Measurements from ENCODE around the gene MTERF1. TPM values are rescaled to one million over a fixed set of nuclear protein-coding genes. Genes with fewer than 3 reads are reported as not detected.

The MTERF1 gene
- total RNA-seq, 1 donor from 2014 or later = 19.3 TPM

- H3K36me3 Mint-ChIP-seq (ENCODE audit: low read depth) = no peaks in the 10 kb centered on the region
- DNase-seq (ENCODE audit: low spot score) = no peak
- H3K27ac Mint-ChIP-seq = no peak overlapping the region
- no peaks in the 10 kb centered on the region for H3K27me3 Mint-ChIP-seq (ENCODE audit: insufficient read depth)
- H3K4me1 Mint-ChIP-seq (ENCODE audit: low read depth) = no peaks in the 10 kb centered on the region
- intact Hi-C loops (cut with micrococcal nuclease) = no loop called here
- H3K9me3 Mint-ChIP-seq = no peaks in the 10 kb centered on the region
- no peak overlapping the region for H3K4me3 Mint-ChIP-seq
These were observed 42.1 kb downstream of the MTERF1 start for GRCh38 chr7:91838439-91838838.

GRCh38 chr7:91837397-91838070 is 43.0 kb downstream of the MTERF1 start:
- H3K4me3 Mint-ChIP-seq = no peak overlapping the region
- no peak for DNase-seq (ENCODE audit: low spot score)
- no peaks in the 10 kb centered on the region for H3K4me1 Mint-ChIP-seq (ENCODE audit: low read depth)
- intact Hi-C loops (cut with micrococcal nuclease) = no loop called here
- no peak overlapping the region for H3K27ac Mint-ChIP-seq
- H3K9me3 Mint-ChIP-seq = no peaks in the 10 kb centered on the region
- H3K36me3 Mint-ChIP-seq (ENCODE audit: low read depth) = no peaks in the 10 kb centered on the region
- no peaks in the 10 kb centered on the region for H3K27me3 Mint-ChIP-seq (ENCODE audit: insufficient read depth)

GRCh38 chr7:91835826-91836368 is 44.6 kb downstream of the MTERF1 start:
- Mint-ChIP-seq H3K36me3 (ENCODE audit: low read depth) (no peaks in the 10 kb centered on the region), H3K4me3 (no peak overlapping the region), H3K27ac (no peak overlapping the region), H3K27me3 (ENCODE audit: insufficient read depth) (peaks cover 2% of the 10 kb centered on the region), H3K4me1 (ENCODE audit: low read depth) (no peaks in the 10 kb centered on the region), H3K9me3 (no peaks in the 10 kb centered on the region)
- intact Hi-C loops (cut with micrococcal nuclease) = no loop called here
- no peak for DNase-seq (ENCODE audit: low spot score)

GRCh38 chr7:91835091-91835825 is 45.2 kb downstream of the MTERF1 start:
- Mint-ChIP-seq H3K4me3 (no peak overlapping the region), H3K27ac (no peak overlapping the region), H3K27me3 (ENCODE audit: insufficient read depth) (peaks cover 2% of the 10 kb centered on the region), H3K4me1 (ENCODE audit: low read depth) (no peaks in the 10 kb centered on the region), H3K36me3 (ENCODE audit: low read depth) (no peaks in the 10 kb centered on the region), H3K9me3 (no peaks in the 10 kb centered on the region)
- intact Hi-C loops (cut with micrococcal nuclease) = no loop called here
- DNase-seq (ENCODE audit: low spot score) = no peak

GRCh38 chr7:91832493-91833045 is 47.9 kb downstream of the MTERF1 start:
- Mint-ChIP-seq H3K27me3 (ENCODE audit: insufficient read depth) (peaks cover 2% of the 10 kb centered on the region), H3K36me3 (ENCODE audit: low read depth) (no peaks in the 10 kb centered on the region), H3K4me1 (ENCODE audit: low read depth) (no peaks in the 10 kb centered on the region), H3K4me3 (no peak overlapping the region), H3K9me3 (no peaks in the 10 kb centered on the region), H3K27ac (no peak overlapping the region)
- intact Hi-C loops (cut with micrococcal nuclease) = no loop called here
- DNase-seq (ENCODE audit: low spot score) = no peak

- DNase-seq (ENCODE audit: low spot score) = no peak
- Mint-ChIP-seq H3K27ac (no peak overlapping the region), H3K27me3 (ENCODE audit: insufficient read depth) (peaks cover 4% of the 10 kb centered on the region), H3K4me1 (ENCODE audit: low read depth) (no peaks in the 10 kb centered on the region), H3K9me3 (no peaks in the 10 kb centered on the region), H3K36me3 (ENCODE audit: low read depth) (no peaks in the 10 kb centered on the region), H3K4me3 (no peak overlapping the region)
- intact Hi-C loops (cut with micrococcal nuclease) = no loop called here
These were observed 53.3 kb downstream of the MTERF1 start for GRCh38 chr7:91827169-91827568.

- H3K36me3 Mint-ChIP-seq (ENCODE audit: low read depth) = no peaks in the 10 kb centered on the region
- intact Hi-C loops (cut with micrococcal nuclease) = no loop called here
- H3K4me1 Mint-ChIP-seq (ENCODE audit: low read depth) = no peaks in the 10 kb centered on the region
- no peak for DNase-seq (ENCODE audit: low spot score)
- H3K27ac Mint-ChIP-seq = no peak overlapping the region
- peaks cover 6% of the 10 kb centered on the region for H3K9me3 Mint-ChIP-seq
- peaks cover 1% of the 10 kb centered on the region for H3K27me3 Mint-ChIP-seq (ENCODE audit: insufficient read depth)
- H3K4me3 Mint-ChIP-seq = no peak overlapping the region
These were observed 54.1 kb downstream of the MTERF1 start for GRCh38 chr7:91826377-91826776.

GRCh38 chr7:91824201-91824600 is 56.3 kb downstream of the MTERF1 start:
- H3K27me3 Mint-ChIP-seq (ENCODE audit: insufficient read depth) = peaks cover 5% of the 10 kb centered on the region
- H3K4me3 Mint-ChIP-seq = no peak overlapping the region

More at GRCh38 chr7:91824201-91824600, 56.3 kb downstream of the MTERF1 start:
- Mint-ChIP-seq H3K4me1 (ENCODE audit: low read depth) (no peaks in the 10 kb centered on the region), H3K9me3 (peaks cover 7% of the 10 kb centered on the region), H3K27ac (no peak overlapping the region), H3K36me3 (ENCODE audit: low read depth) (no peaks in the 10 kb centered on the region)
- intact Hi-C loops (cut with micrococcal nuclease) = no loop called here
- no peak for DNase-seq (ENCODE audit: low spot score)

Other genes with a start within 250 kb of the MTERF1 start
- 34.1 and 36.1 TPM in 2 replicates for gene AKAP9, start 60.2 kb upstream of the MTERF1 start, total RNA-seq